ENCODE measurements around the gene ZNF525.
"Not testable (repeated sequence)": the region's sequence is repeated elsewhere in the genome, so short reads cannot be mapped to it uniquely, and the experiment has no call there.

The ZNF525 gene

GRCh38 chr19:53396525-53396868, 31.0 kb downstream of the ZNF525 start:
- DNase-seq: no peak

GRCh38 chr19:53397918-53398317, 32.4 kb downstream of the ZNF525 start:
- DNase-seq: not testable (repeated sequence)

DNA sequence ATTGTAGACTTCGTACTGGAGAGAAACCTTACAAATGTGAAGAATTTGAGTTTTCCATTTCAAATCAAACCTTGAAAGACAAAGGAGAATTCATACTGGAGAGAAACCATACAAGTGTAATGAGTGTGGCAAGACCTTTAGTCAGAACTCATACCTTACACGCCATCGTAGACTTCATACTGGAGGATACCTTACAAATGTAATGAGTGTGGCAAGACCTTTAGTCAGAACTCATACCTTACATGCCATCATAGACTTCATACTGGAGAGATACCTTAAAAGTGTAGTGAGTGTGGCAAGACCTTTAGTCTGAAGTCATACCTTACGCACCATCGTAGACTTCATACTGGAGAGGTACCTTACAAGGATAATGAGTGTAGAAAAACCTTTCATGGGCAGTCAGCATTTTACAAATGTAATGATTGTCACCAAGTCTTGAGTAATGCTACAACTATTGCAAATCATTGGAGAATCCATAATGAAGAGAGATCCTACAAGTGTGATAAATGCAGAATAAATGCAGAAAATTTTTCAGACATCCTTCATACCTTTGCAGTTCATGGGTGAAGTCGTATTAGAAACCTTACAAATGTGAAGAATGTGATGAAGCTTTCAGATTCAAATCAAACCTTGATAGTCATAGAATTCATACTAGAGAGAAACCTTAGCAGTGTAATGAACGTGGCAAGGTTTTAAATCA, 44.1 kb downstream of the ZNF525 start:
- DNase-seq: no peak

GRCh38 chr19:53420520-53421315, 55.2 kb downstream of the ZNF525 start:
- not testable (repeated sequence) for DNase-seq

DNA sequence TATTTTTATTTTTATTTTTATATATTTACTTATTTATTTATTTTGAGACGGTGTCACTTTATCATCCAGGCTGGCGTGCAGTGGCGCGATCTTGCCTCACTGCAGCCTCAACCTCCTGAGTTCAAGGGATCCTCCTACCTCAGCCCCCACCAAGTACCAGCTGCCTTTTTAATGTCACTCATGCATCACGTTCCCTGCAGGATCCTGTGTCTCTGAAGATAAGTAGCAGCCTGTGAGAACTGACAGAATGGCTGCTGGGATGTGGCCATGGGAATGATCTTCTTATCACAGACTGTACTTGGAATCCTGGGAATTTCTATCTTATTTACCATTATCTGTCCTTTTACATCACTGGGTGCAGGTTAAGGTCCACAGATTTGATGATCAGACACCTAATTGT, 57.0 kb downstream of the ZNF525 start:
- no peak for DNase-seq

DNA sequence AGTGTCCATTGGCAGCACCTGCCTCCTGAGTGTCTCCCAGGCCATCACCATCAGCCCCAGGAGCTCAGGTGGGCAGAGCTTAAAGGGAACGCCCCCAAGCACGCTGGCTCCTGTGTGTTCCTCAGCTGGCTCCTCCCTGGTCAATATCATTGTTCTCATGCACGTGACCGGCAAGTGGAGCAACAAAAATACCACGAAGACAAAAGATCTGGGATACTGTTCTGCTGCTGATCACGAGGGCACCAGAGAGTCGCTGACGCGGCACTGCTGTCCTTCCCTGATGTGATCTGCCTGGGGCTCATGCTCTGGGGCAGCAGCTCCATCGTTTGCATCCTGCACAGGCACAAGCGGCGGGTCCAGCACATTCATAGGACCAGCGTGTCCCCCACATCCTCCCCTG, 57.6 kb downstream of the ZNF525 start:
- DNase-seq: not testable (repeated sequence)

GRCh38 chr19:53423680-53424079, 58.2 kb downstream of the ZNF525 start:
- not testable (repeated sequence) for DNase-seq

- DNase-seq: peak; percentile 72
These were observed 59.6 kb downstream of the ZNF525 start for GRCh38 chr19:53424968-53425597.

DNA sequence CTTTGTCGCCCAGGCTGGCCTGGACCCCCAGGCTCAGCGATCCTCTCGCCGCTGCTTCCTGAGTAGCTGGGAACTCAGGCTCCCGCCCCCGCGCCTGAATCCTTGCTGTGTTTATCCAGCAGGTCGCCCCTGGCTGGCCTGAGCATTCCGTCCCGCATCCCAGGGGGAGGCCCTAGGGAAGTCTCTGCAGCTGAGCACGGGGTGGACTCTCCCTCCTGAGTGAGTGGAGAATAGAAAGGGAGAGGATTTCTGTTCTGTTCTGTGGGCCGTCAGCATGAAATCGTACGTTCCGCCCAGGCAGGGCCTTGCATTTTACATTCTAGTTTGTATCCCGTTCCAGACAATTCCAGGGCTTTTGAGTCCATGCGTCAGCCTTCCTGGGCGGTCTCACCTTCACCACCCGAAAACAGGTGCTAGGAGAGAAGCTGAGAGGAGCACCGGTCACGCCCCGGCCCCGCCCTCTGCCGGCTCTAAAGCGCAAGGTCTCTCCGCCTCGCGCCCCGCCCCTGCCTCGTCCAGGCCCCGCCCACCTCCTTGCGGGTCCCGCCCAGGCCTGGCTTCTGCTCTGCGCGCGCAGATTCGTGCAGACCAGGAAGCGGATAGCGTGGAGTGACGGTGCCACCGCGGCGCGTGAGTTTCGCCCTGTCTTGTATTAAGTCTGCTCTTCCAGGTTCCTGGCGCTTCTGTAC, 66.0 kb downstream of the ZNF525 start, which contains the start of gene ZNF761:
TSS of gene ZNF761 (plus strand) at position 586 of the 689 bp plus-strand sequence. CDS start 15,285 bp downstream, outside the sequence.
- DNase-seq: peak; percentile 97

GRCh38 chr19:53432088-53432661, 66.7 kb downstream of the ZNF525 start:
- no peak for DNase-seq
